Neural crest cell (in vitro differentiated cells): Measurements from ENCODE around the gene DCDC2C. TPM values are rescaled to one million over a fixed set of nuclear protein-coding genes. Genes with fewer than 3 reads are reported as not detected.
A peak's percentile ranks its signal among the peaks of the same experiment; 100 is the strongest.

Experiments
- DNase-seq: peaks from one replicate; pipeline ENCODE4 v3.0.0; 2021; ENCODE audit warnings: low read depth, mixed read lengths, low spot score
- H3K27ac Mint-ChIP-seq: one replicate; pipeline ENCODE4 v1.8.0; 2021; ENCODE audit warnings: mild to moderate bottlenecking, mixed read lengths; ENCODE audit not compliant: unreplicated experiment
- H3K27me3 Mint-ChIP-seq: 2 replicates; pipeline ENCODE4 v1.8.0; 2021; ENCODE audit warnings: low read depth, mild to moderate bottlenecking, mixed read lengths
- H3K36me3 Mint-ChIP-seq: 2 replicates; pipeline ENCODE4 v1.8.0; 2021; ENCODE audit warnings: low read depth, mild to moderate bottlenecking, mixed read lengths
- H3K4me1 Mint-ChIP-seq: 2 replicates; pipeline ENCODE4 v1.8.0; 2021; ENCODE audit warnings: mixed read lengths
- H3K4me3 Mint-ChIP-seq: one replicate; pipeline ENCODE4 v1.8.0; 2021; ENCODE audit warnings: mild to moderate bottlenecking, mixed read lengths
- H3K9me3 Mint-ChIP-seq: 2 replicates; pipeline ENCODE4 v1.8.0; 2021; ENCODE audit warnings: mixed read lengths
- CTCF ChIP-seq: fragments of 200-600 bp; sonication (generic); conservative IDR thresholded peaks from 2 replicates; pipeline ENCODE4 v1.5.0; 2021; ENCODE audit warnings: antibody characterized with exemption, mild to moderate bottlenecking
- long read RNA-seq: library from polyadenylated mRNA; unstranded; transcript quantifications from one replicate; pipeline ENCODE4 v2.0.0, GENCODE V29; 2020
- total RNA-seq: library from RNA; stranded (reverse); gene quantifications from 2 replicates; pipeline ENCODE4 v1.2.1, GENCODE V29; 2021

The DCDC2C gene
- total RNA-seq: not detected in 2 replicates
- long read RNA-seq: 0 reads

DNA sequence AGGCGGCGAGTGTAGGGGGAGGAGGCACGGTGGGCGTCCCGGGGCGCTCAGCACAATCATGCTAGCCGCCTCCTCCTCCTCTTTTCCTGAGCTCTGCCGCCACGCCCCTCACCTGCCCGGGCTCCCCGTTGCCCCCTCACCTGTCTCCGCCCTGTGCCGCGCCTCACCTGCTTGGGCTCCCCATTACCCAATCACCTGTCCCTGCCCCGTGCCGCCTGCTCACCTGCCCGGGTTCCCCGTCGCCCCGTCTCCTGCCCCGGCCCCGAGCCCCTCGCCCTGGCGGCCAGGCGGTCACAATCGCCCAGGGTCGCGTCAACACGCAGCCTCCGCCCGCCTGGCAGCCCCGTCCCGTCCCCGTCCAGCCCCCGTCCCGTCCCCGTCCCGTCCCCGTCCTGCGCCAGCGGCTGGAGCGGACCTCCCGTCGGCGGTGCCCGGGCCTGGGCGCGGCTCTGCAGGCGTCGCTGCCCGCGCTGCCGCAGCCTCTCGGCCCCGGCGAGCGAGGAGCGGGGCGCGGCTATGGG, at the start of gene DCDC2C:
Gene DCDC2C (plus strand): TSS at position 340 of the 521 bp plus-strand sequence. CDS start 177 bp downstream, at position 517.
- H3K27ac Mint-ChIP-seq: no peak within 1 kb of the TSS
- H3K36me3 Mint-ChIP-seq: peaks cover 6% of the 10 kb centered on the region
- no peak for DNase-seq
- no peak for TF ChIP-seq CTCF
- H3K9me3 Mint-ChIP-seq: peaks cover 11% of the 10 kb centered on the region
- peaks cover 16% of the 10 kb centered on the region for H3K4me1 Mint-ChIP-seq
- H3K27me3 Mint-ChIP-seq: peaks cover 63% of the 10 kb centered on the region
- H3K4me3 Mint-ChIP-seq: peak within 1 kb of the TSS; percentile 71

DNA sequence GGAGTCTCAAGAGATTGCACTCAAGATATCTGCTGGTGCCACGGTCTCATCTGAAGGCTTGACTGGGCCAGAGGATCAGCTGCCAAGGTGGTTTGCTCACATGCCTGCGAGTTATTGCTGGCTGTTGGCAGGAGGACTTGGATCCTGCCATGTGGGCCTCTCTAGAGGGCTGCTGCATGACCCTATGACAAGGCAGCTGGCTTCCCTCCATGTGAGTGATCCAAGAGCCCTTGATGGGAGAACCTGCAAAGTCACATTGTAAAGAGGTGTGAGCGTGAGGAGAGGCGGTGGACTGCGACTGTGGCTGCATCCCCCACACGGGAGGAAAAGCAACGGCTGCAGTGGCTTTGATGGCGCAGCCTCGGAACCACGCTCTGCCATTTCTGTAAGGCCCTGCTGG, 49.4 kb upstream of the DCDC2C start:
- TF ChIP-seq CTCF: no peak
- Mint-ChIP-seq H3K9me3 (no peaks in the 10 kb centered on the region), H3K36me3 (no peaks in the 10 kb centered on the region), H3K27me3 (peaks cover 3% of the 10 kb centered on the region), H3K4me3 (no peak overlapping the region), H3K27ac (peak overlapping the region; percentile 38), H3K4me1 (peaks cover 47% of the 10 kb centered on the region)
- DNase-seq: no peak

- Mint-ChIP-seq H3K9me3 (no peaks in the 10 kb centered on the region), H3K27me3 (peaks cover 3% of the 10 kb centered on the region), H3K27ac (no peak overlapping the region), H3K36me3 (no peaks in the 10 kb centered on the region), H3K4me1 (peaks cover 54% of the 10 kb centered on the region), H3K4me3 (peak overlapping the region; percentile 19)
- TF ChIP-seq CTCF: no peak
- DNase-seq: no peak
These were observed 48.7 kb upstream of the DCDC2C start for GRCh38 chr2:3654531-3655225.

DNA sequence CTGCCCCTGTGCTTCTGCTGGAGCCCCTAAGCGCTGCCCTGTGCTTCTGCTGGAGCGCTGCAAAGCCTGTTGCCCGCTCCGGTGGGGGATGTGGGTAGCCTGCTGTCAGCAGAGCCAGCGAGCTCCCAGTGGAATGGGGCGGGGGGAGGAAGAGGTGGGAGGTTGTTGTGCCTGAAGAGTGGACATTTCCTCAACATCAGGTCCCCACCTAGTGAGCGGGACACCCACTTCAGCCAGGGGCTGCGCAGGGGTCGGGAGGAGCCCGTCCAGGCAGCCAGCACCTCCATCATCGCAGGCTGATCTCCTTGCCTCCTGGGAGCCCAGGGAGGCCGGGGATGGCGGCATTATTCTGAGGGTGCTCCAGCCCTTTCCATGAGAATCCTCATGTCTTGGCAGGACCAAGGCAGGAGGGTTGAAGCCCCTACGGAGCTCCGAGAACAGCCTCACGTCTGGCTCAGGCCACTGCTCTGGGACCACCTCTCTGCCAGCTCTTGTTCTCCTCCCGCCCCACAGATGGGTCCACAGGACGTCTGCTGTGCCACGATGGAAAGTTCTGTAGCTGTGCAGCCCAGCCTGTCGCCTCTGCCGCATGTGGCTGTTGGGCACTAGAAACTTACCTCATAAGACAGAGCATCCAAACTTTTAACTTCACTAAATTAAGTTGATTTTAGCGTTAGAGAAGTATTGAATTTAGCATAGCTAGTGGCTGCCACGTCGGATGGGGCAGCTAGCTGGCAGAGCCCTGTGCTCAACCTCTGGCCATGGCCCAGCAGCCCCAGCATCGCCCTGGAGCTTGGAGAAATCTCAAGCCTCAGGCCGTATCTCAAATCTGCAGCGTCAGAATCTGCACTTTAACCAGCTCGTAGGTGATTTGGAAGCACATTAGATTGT, 47.3 kb upstream of the DCDC2C start:
- H3K9me3 Mint-ChIP-seq: peaks cover 3% of the 10 kb centered on the region
- no peaks in the 10 kb centered on the region for H3K27me3 Mint-ChIP-seq
- TF ChIP-seq CTCF: no peak
- H3K36me3 Mint-ChIP-seq: no peaks in the 10 kb centered on the region
- H3K27ac Mint-ChIP-seq: peak overlapping the region; percentile 95
- no peak for DNase-seq
- peak overlapping the region; percentile 41 for H3K4me3 Mint-ChIP-seq
- peaks cover 59% of the 10 kb centered on the region for H3K4me1 Mint-ChIP-seq

DNA sequence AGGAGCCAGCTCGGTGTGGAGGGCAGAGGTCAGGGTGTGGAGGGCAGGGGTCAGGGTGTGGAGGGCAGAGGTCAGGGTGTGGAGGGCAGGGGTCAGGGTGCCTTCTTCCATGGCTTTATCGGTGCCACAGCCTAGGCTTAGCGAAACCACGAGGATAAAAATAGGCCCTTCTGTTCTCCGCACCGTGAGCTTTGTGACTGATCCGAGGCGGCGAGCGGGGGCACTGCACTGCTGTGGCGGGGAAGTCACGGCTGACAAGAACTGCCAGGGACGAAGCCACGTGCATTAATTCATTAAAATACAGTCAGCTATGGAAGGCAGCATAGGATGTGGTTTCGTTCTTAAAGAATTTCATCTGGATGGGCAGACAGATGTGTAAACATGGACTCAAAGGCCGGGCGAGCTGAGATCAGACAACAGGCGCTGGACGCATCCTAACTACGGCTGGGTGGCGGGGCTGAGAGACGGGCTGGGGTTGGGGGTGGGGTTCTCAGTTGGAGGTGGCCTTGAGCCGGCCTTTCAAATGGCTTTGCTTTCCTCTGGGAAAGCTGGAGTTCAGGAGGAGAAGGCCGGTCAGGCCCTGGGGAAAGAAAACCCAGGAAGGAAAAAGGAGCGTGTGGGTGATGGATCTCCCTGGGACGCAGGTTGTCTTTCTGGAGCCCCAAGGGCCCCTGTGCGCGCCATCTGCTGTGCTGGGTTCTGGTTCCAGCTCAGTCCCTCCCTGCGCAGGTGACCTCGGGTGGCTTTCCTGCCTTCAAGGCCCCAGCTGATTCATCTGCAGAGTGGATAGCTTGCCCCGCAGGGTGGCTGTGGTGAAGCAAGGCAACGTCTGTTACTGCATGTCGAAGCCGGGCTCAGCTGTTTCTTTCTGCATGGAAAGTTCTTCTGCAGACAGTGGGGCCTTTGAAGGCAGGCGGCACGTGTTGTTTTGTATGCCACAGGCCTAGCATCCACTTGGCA, 46.3 kb upstream of the DCDC2C start:
- peaks cover 3% of the 10 kb centered on the region for H3K9me3 Mint-ChIP-seq
- no peak overlapping the region for H3K4me3 Mint-ChIP-seq
- H3K36me3 Mint-ChIP-seq: no peaks in the 10 kb centered on the region
- no peak for TF ChIP-seq CTCF
- no peaks in the 10 kb centered on the region for H3K27me3 Mint-ChIP-seq
- H3K4me1 Mint-ChIP-seq: peaks cover 51% of the 10 kb centered on the region
- no peak for DNase-seq
- peak overlapping the region; percentile 95 for H3K27ac Mint-ChIP-seq
